ENCODE data around the gene MEIS1. TPM values are rescaled to one million over a fixed set of nuclear protein-coding genes. Genes with fewer than 3 reads are reported as not detected.

MEIS1 gene
- total and polyA plus RNA-seq, 2 of the 8 experiments (the other 6 are each of a cell fraction or from before 2014, with no cell fraction given): 0.17 to 1.2 TPM

DNA sequence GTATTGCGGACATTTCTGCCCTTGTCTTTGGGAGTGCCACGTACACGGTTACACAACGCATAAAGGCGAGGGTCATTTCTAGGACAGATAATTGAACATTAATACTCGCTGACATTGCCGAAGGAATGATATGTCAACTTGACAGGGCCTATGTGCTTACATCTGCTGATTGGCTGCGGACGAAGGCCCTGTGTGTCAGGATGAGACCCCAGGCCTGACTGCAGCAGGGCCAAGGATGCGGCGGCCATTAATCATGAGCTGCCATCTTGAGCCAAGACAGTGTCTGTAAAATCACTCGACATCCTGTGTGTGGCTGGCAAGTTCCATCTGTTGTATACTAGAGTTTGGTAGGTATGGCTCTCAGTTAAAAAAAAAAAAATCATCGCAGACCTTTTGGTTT lies 96.6 kb downstream of the MEIS1 start:
- Histone ChIP-seq H2AFZ (ENCODE audit: low read length) (no peak overlapping the region), H3K79me1 (ENCODE audit: low read depth, low read length) (no peaks in the 10 kb centered on the region)
- FAIRE-seq: no peak

More for the DNA sequence above, 96.6 kb downstream of the MEIS1 start:
- Histone ChIP-seq H3K36me3 (ENCODE audit: control insufficient read depth in 2 of 4, insufficient read depth in 4 of 4, low read length in 3 of 4) (no peaks in the 10 kb centered on the region), H3K23ac (ENCODE audit: insufficient read length) (no peak overlapping the region), H3K23me2 (ENCODE audit: low read depth, low read length) (no peaks in the 10 kb centered on the region), H3K9me3 (ENCODE audit: insufficient read depth in 2 of 2, low read depth in 1 of 2, low read length in 1 of 2) (no peaks in the 10 kb centered on the region), H3K4me1 (replicated peaks in 1 of 4; ENCODE audit: control insufficient read depth in 3 of 4, insufficient read depth in 4 of 4, low read length in 3 of 4) (peaks cover 0 to 2% (median 0%) of the 10 kb centered on the region in 4 experiments; a peak in 2 of 7 replicates), H3K56ac (replicated peaks; ENCODE audit: insufficient read length, low read depth, low read length) (no peak overlapping the region), H3K9ac (replicated peaks in 1 of 4; ENCODE audit: extremely low read depth in 1 of 4, low read depth in 3 of 4, low read length in 3 of 4) (no peak overlapping the region), H4K5ac (ENCODE audit: insufficient read length, low read depth, low read length) (no peak overlapping the region), H3K79me2 (ENCODE audit: control insufficient read depth in 1 of 2, insufficient read depth in 2 of 2, low read length in 2 of 2) (no peaks in the 10 kb centered on the region), H3K27ac (ENCODE audit: low read depth, low read length) (no peak overlapping the region), H3K4me3 (ENCODE audit: extremely low read depth in 1 of 4, insufficient read depth in 2 of 4, low read depth in 3 of 4, low read length in 4 of 4) (no peak overlapping the region), H4K91ac (replicated peaks; ENCODE audit: insufficient read length, low read length) (no peak overlapping the region), H2BK20ac (ENCODE audit: low read length) (no peak overlapping the region), H4K20me1 (replicated peaks in 1 of 2; ENCODE audit: control insufficient read depth in 1 of 2, insufficient read depth in 2 of 2, low read length in 2 of 2) (no peaks in the 10 kb centered on the region), H2AK5ac (ENCODE audit: low read depth, low read length) (no peak overlapping the region), H3K4ac (replicated peaks; ENCODE audit: insufficient read length, low read depth, low read length) (no peak overlapping the region), H2BK12ac (ENCODE audit: low read depth, low read length) (0 out of 2 replicates have a peak overlapping the region, but pooled peaks have one; percentile 11), H2BK120ac (replicated peaks; ENCODE audit: low read depth, low read length) (no peak overlapping the region), H4K8ac (ENCODE audit: extremely low read depth, insufficient read depth, low read length) (no peak overlapping the region), H3K27me3 (replicated peaks in 1 of 4; ENCODE audit: control insufficient read depth in 3 of 4, extremely low read depth in 1 of 4, insufficient read depth in 3 of 4, low read length in 3 of 4) (peaks cover 0 to 1% (median 0%) of the 10 kb centered on the region in 4 experiments; a peak in 1 of 7 replicates), H2BK15ac (ENCODE audit: low read length) (no peak overlapping the region), H3K4me2 (ENCODE audit: insufficient read depth in 1 of 2, low read depth in 2 of 2, low read length in 2 of 2) (no peak overlapping the region), H3K14ac (ENCODE audit: insufficient read length) (no peak overlapping the region), H2BK5ac (ENCODE audit: low read depth, low read length) (no peak overlapping the region), H3K18ac (ENCODE audit: extremely low read depth, low read length) (no peak overlapping the region)
- 93% methylated on average over 13 of the region's 13 CpGs; no CpG with 5 or more reads in 1 of the 2 experiments for WGBS, 2 experiments (ENCODE audit: extremely low coverage in 1 of 2, insufficient coverage in 1 of 2, insufficient read length in 1 of 2, insufficient replicate concordance in 2 of 2, low coverage in 1 of 2, low lambda C conversion rate in 2 of 2, missing lambda C conversion rate in 1 of 2)
- no peak for TF ChIP-seq JUN (IDR thresholded peaks at IDR 0.05; ENCODE audit: low read depth, low read length)
- peak; percentile 27; the same call in 1 of the 2 replicates for TF ChIP-seq YY1 (IDR thresholded peaks at IDR 0.05; ENCODE audit: low read depth, low read length)
- no peak for TF ChIP-seq SIX5 (IDR thresholded peaks at IDR 0.05; ENCODE audit: low read depth, low read length)
- CTCF ChIA-PET (ENCODE audit: partially characterized antibody): interaction anchor here (0.7 to 1.6 kb wide), 3 partner anchors 44 to 377 kb away, joined by 3 to 4 read pairs (median 3); no protein-coding TSS in a partner anchor
- POLR2A ChIA-PET (ENCODE audit: partially characterized antibody): no interaction called here
- DNase-seq (ENCODE audit: low read depth in 1 of 2, low spot score in 2 of 2): no peak

Data from H1 (cell line).